HCT116 (cell line): ENCODE measurements around the gene DCP2.

Source experiments
- EGR1 ChIP-seq: IDR thresholded peaks from 2 replicates; pipeline ENCODE4 v1.6.1; 2012; ENCODE audit warnings: low read depth
- POLR2A ChIP-seq: IDR thresholded peaks from 2 replicates; pipeline ENCODE4 v1.7.0; 2011; ENCODE audit warnings: borderline replicate concordance; ENCODE audit not compliant: insufficient read depth, insufficient read length; ENCODE audit errors: extremely low read depth
- POLR2AphosphoS5 ChIP-seq: IDR thresholded peaks from 2 replicates; pipeline ENCODE4 v1.6.1; 2011; ENCODE audit warnings: mild to moderate bottlenecking, low read depth, low read length, moderate library complexity
- ZNF274 ChIP-seq: fragments of 200-500 bp; sonication (Bioruptor generic); IDR thresholded peaks from 2 replicates; pipeline ENCODE4 v1.6.1; 2014; ENCODE audit warnings: mild to moderate bottlenecking, low read depth, low read length, inconsistent platforms
- TF ChIP-seq, protein P1 (sequence below): IDR thresholded peaks from 2 replicates; pipeline ENCODE4 v1.6.1; 2012
- TF ChIP-seq, protein P2 (sequence below), 3 experiments: fragments of 200-600 bp in 1 of 3; sonication (generic) in 1 of 3; IDR thresholded peaks in 2 of 3; conservative IDR thresholded peaks in 1 of 3; 2 replicates each; pipeline ENCODE4 v1.5.1; 2012 to 2017; ENCODE audit warnings: low read depth in 2 of 3, low read length in 2 of 3, antibody characterized with exemption in 1 of 3, borderline replicate concordance in 1 of 3, control low read depth in 1 of 3, mild to moderate bottlenecking in 1 of 3, mixed read lengths in 1 of 3, mixed run types in 1 of 3, moderate library complexity in 1 of 3; ENCODE audit not compliant: insufficient read depth in 1 of 3
- TF ChIP-seq, protein P3 (sequence below): IDR thresholded peaks from 2 replicates; pipeline ENCODE4 v1.6.1; 2012
- TF ChIP-seq, protein P4 (sequence below): IDR thresholded peaks from 2 replicates; pipeline ENCODE4 v1.6.1; 2011; ENCODE audit warnings: mild to moderate bottlenecking, low read length, moderate library complexity; ENCODE audit not compliant: insufficient replicate concordance; ENCODE audit errors: extremely low read depth

DNA sequence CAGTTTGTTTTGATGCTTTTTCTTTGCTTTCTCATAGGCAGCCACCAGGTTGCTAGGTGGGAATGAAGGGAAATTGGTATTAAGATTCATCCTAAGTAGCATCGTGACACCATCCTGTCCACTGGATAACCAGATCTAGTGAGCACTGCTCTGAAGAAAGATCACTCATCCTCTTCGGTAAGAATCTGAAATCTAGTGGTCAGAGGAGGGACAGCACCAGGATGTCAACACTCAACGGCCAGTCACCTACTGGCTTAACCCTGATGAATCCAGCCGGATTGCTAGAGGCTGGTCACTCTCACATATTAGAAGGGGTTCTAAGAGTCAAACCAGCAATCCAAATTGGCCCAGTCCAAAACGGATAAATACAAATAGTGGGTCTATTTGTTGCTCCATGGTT, 50.8 kb downstream of the DCP2 start:
- TF ChIP-seq, protein P1, sequence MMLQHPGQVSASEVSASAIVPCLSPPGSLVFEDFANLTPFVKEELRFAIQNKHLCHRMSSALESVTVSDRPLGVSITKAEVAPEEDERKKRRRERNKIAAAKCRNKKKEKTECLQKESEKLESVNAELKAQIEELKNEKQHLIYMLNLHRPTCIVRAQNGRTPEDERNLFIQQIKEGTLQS: no peak
- TF ChIP-seq POLR2A (no peak), POLR2AphosphoS5 (no peak), EGR1 (no peak), ZNF274 (no peak)
- TF ChIP-seq, protein P2, sequence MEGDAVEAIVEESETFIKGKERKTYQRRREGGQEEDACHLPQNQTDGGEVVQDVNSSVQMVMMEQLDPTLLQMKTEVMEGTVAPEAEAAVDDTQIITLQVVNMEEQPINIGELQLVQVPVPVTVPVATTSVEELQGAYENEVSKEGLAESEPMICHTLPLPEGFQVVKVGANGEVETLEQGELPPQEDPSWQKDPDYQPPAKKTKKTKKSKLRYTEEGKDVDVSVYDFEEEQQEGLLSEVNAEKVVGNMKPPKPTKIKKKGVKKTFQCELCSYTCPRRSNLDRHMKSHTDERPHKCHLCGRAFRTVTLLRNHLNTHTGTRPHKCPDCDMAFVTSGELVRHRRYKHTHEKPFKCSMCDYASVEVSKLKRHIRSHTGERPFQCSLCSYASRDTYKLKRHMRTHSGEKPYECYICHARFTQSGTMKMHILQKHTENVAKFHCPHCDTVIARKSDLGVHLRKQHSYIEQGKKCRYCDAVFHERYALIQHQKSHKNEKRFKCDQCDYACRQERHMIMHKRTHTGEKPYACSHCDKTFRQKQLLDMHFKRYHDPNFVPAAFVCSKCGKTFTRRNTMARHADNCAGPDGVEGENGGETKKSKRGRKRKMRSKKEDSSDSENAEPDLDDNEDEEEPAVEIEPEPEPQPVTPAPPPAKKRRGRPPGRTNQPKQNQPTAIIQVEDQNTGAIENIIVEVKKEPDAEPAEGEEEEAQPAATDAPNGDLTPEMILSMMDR (IDR thresholded peaks at IDR 0.05 in 2 of 3, conservative IDR thresholded peaks at IDR 0.05 in 1 of 3; ENCODE audit: borderline replicate concordance in 1 of 3, insufficient read depth in 1 of 3, low read depth in 2 of 3, low read length in 2 of 3): peak in 2 of 3 experiments; percentile 4 to 22; a peak in 1 of 6 replicates
- TF ChIP-seq, protein P3, sequence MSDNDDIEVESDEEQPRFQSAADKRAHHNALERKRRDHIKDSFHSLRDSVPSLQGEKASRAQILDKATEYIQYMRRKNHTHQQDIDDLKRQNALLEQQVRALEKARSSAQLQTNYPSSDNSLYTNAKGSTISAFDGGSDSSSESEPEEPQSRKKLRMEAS: no peak
- TF ChIP-seq, protein P4, sequence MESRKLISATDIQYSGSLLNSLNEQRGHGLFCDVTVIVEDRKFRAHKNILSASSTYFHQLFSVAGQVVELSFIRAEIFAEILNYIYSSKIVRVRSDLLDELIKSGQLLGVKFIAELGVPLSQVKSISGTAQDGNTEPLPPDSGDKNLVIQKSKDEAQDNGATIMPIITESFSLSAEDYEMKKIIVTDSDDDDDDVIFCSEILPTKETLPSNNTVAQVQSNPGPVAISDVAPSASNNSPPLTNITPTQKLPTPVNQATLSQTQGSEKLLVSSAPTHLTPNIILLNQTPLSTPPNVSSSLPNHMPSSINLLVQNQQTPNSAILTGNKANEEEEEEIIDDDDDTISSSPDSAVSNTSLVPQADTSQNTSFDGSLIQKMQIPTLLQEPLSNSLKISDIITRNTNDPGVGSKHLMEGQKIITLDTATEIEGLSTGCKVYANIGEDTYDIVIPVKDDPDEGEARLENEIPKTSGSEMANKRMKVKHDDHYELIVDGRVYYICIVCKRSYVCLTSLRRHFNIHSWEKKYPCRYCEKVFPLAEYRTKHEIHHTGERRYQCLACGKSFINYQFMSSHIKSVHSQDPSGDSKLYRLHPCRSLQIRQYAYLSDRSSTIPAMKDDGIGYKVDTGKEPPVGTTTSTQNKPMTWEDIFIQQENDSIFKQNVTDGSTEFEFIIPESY: no peak
